Endothelial cell (in vitro differentiated cells): ENCODE data around the gene PTAFR. TPM values are rescaled to one million over a fixed set of nuclear protein-coding genes. Genes with fewer than 3 reads are reported as not detected.

Source experiments
- DNase-seq: peaks from one replicate; pipeline ENCODE4 v3.0.0; 2021; ENCODE audit warnings: low spot score
- H3K27ac Mint-ChIP-seq: one replicate; pipeline ENCODE4 v1.8.0; 2021; ENCODE audit warnings: mixed read lengths, inconsistent platforms; ENCODE audit not compliant: unreplicated experiment
- H3K27me3 Mint-ChIP-seq: one replicate; pipeline ENCODE4 v1.8.0; 2021; ENCODE audit warnings: mild to moderate bottlenecking, moderate library complexity, mixed read lengths, inconsistent platforms; ENCODE audit not compliant: unreplicated experiment
- H3K36me3 Mint-ChIP-seq: one replicate; pipeline ENCODE4 v1.8.0; 2021; ENCODE audit warnings: mild to moderate bottlenecking, low read depth, mixed read lengths, inconsistent platforms; ENCODE audit not compliant: unreplicated experiment
- H3K4me1 Mint-ChIP-seq: one replicate; pipeline ENCODE4 v1.8.0; 2021; ENCODE audit warnings: mild to moderate bottlenecking, mixed read lengths, inconsistent platforms; ENCODE audit not compliant: unreplicated experiment
- H3K4me3 Mint-ChIP-seq: one replicate; pipeline ENCODE4 v1.8.0; 2021; ENCODE audit warnings: mild to moderate bottlenecking, mixed read lengths, inconsistent platforms; ENCODE audit not compliant: unreplicated experiment
- H3K9me3 Mint-ChIP-seq: one replicate; pipeline ENCODE4 v1.8.0; 2021; ENCODE audit warnings: mixed read lengths, inconsistent platforms; ENCODE audit not compliant: unreplicated experiment
- CTCF ChIP-seq: fragments of 200-600 bp; sonication (generic); IDR thresholded peaks from one replicate; pipeline ENCODE4 v1.5.0; 2021; ENCODE audit warnings: antibody characterized with exemption; ENCODE audit not compliant: unreplicated experiment
- total RNA-seq: library from RNA; stranded (reverse); fragmentation: NEBNext Ultra II Directional; extraction: Animal tissue kit (Norgen Biotek cat#: 25700); gene quantifications from one replicate; pipeline ENCODE4 v1.2.1, GENCODE V29; 2021; ENCODE audit not compliant: unreplicated experiment

PTAFR gene
- total RNA-seq, 1 donor from 2014 or later = 0.72 TPM

GRCh38 chr1:28118640-28119307, 57.7 kb downstream of the PTAFR start:
- H3K4me1 Mint-ChIP-seq = peaks cover 12% of the 10 kb centered on the region
- no peak overlapping the region for H3K27ac Mint-ChIP-seq
- TF ChIP-seq CTCF = no peak
- H3K9me3 Mint-ChIP-seq = no peaks in the 10 kb centered on the region
- DNase-seq = no peak
- H3K4me3 Mint-ChIP-seq = no peak overlapping the region
- H3K36me3 Mint-ChIP-seq = no peaks in the 10 kb centered on the region
- no peaks in the 10 kb centered on the region for H3K27me3 Mint-ChIP-seq

GRCh38 chr1:28115267-28115666, 61.2 kb downstream of the PTAFR start:
- Mint-ChIP-seq H3K27me3 (no peaks in the 10 kb centered on the region), H3K4me1 (peaks cover 4% of the 10 kb centered on the region), H3K9me3 (no peaks in the 10 kb centered on the region), H3K27ac (no peak overlapping the region), H3K36me3 (no peaks in the 10 kb centered on the region), H3K4me3 (no peak overlapping the region)
- no peak for TF ChIP-seq CTCF
- DNase-seq = no peak

GRCh38 chr1:28114844-28115243, 61.6 kb downstream of the PTAFR start:
- H3K4me1 Mint-ChIP-seq = peaks cover 4% of the 10 kb centered on the region
- no peak overlapping the region for H3K4me3 Mint-ChIP-seq
- no peaks in the 10 kb centered on the region for H3K36me3 Mint-ChIP-seq
- DNase-seq = no peak
- H3K27me3 Mint-ChIP-seq = no peaks in the 10 kb centered on the region
- H3K27ac Mint-ChIP-seq = no peak overlapping the region
- no peak for TF ChIP-seq CTCF
- no peaks in the 10 kb centered on the region for H3K9me3 Mint-ChIP-seq

- Mint-ChIP-seq H3K4me3 (no peak overlapping the region), H3K4me1 (peaks cover 4% of the 10 kb centered on the region), H3K27ac (no peak overlapping the region), H3K9me3 (no peaks in the 10 kb centered on the region), H3K36me3 (no peaks in the 10 kb centered on the region), H3K27me3 (no peaks in the 10 kb centered on the region)
- no peak for TF ChIP-seq CTCF
- DNase-seq = no peak
Measured at GRCh38 chr1:28113242-28113572, 63.3 kb downstream of the PTAFR start.

GRCh38 chr1:28112388-28113241, 63.9 kb downstream of the PTAFR start:
- Mint-ChIP-seq H3K27me3 (no peaks in the 10 kb centered on the region), H3K27ac (no peak overlapping the region), H3K4me3 (no peak overlapping the region), H3K4me1 (peaks cover 4% of the 10 kb centered on the region), H3K36me3 (no peaks in the 10 kb centered on the region), H3K9me3 (no peaks in the 10 kb centered on the region)
- no peak for TF ChIP-seq CTCF
- DNase-seq = no peak
